Measurements from ENCODE around the gene GP5.

DNA sequence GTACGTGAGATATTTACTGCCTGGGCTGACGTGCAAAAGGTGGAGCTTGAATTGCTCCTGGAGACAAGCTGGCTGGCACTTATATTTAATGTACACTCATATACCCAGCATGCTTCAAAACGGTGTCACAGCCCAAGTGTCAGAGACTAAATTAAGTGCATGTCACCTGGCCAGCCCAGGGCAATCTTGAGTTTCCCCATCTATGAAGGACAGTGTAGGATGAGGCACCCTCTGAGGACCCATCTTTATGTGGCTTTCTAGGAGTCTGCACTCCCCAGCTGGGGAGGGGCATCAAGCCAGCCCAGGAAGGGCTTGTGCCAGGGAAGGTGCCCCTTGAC, 34.8 kb downstream of the GP5 start:
- no peak for TF ChIP-seq POLR2AphosphoS5 (IDR thresholded peaks at IDR 0.05)
- TF ChIP-seq, protein P1, sequence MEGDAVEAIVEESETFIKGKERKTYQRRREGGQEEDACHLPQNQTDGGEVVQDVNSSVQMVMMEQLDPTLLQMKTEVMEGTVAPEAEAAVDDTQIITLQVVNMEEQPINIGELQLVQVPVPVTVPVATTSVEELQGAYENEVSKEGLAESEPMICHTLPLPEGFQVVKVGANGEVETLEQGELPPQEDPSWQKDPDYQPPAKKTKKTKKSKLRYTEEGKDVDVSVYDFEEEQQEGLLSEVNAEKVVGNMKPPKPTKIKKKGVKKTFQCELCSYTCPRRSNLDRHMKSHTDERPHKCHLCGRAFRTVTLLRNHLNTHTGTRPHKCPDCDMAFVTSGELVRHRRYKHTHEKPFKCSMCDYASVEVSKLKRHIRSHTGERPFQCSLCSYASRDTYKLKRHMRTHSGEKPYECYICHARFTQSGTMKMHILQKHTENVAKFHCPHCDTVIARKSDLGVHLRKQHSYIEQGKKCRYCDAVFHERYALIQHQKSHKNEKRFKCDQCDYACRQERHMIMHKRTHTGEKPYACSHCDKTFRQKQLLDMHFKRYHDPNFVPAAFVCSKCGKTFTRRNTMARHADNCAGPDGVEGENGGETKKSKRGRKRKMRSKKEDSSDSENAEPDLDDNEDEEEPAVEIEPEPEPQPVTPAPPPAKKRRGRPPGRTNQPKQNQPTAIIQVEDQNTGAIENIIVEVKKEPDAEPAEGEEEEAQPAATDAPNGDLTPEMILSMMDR (IDR thresholded peaks at IDR 0.05) = no peak
- TF ChIP-seq POLR2A (IDR thresholded peaks at IDR 0.05; ENCODE audit: low read depth) = no peak
